AG04450 (cell line): Measurements from ENCODE around the gene CYTH3. TPM values are rescaled to one million over a fixed set of nuclear protein-coding genes. Genes with fewer than 3 reads are reported as not detected.

ENCODE experiments used
- CTCF ChIA-PET: fragments of 300-600, 350-600 bp; formaldehyde crosslinking; extraction: SDS; loops from one replicate; lab custom pipeline; 2022; ENCODE audit warnings: antibody characterized with exemption, inconsistent platforms; lab: Charles Lee
- POLR2A ChIA-PET: fragments of 350-600 bp; formaldehyde crosslinking; extraction: SDS; loops from one replicate; lab custom pipeline; 2021; ENCODE audit warnings: antibody characterized with exemption, inconsistent platforms; lab: Yijun Ruan, JAX
- DNase-seq: peaks from one replicate; pipeline ENCODE4 v3.0.0-alpha.2; 2011; ENCODE audit warnings: low read depth, low spot score
- H3K27ac ChIP-seq: one replicate; pipeline ENCODE4 v1.5.1; 2012; ENCODE audit warnings: low read depth, low read length, control low read depth
- H3K27me3 ChIP-seq: one replicate; pipeline ENCODE4 v1.6.0; 2012; ENCODE audit warnings: low read length; ENCODE audit not compliant: control insufficient read depth, insufficient read depth
- H3K4me3 ChIP-seq: 2 replicates; pipeline ENCODE4 v1.5.1; 2011; ENCODE audit warnings: mild to moderate bottlenecking, low read depth, low read length, control low read depth
- H3K9me3 ChIP-seq: 2 replicates; pipeline ENCODE4 v1.5.1; 2012; ENCODE audit warnings: low read length; ENCODE audit not compliant: control insufficient read depth, insufficient read depth
- polyA plus RNA-seq: library from polyadenylated mRNA; depleted of rRNA; stranded (reverse); fragments of >200 nt; gene quantifications from 2 replicates; pipeline ENCODE4 v1.2.3, GENCODE V29; 2011
- TF ChIP-seq, protein P1 (sequence below): IDR thresholded peaks from 2 replicates; pipeline ENCODE4 v1.5.1; 2011; ENCODE audit warnings: low read depth, low read length, control low read depth, inconsistent platforms

Gene CYTH3
- polyA plus RNA-seq, 1 experiment = 30.2 TPM

DNA sequence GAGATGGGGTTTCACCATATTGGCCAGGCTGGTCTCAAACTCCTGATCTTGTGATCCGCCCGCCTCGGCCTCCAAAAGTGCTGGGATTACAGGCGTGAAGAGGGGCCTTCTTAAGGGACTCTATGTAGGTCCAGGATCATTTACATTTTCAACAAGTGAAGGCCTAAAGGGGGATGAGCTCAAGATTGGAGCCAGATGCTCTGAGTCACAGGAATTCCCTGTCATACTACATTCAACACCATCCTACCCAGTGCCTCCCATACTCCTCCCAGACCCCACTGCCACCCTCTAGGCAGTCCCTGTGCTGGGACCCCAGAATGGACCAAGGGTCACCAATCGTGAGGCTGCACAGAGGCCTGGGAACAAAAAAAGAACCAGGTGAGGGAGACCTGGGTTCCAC is 29.9 kb downstream of the CYTH3 start:
- ChIA-PET CTCF (interaction anchor here (1.1 kb wide), 1 partner anchor 81 kb away, joined by 3 read pairs; no protein-coding TSS in a partner anchor), POLR2A (interaction anchor here (1.0 kb wide), 1 partner anchor 41 kb away, joined by 4 read pairs; no protein-coding TSS in a partner anchor)
- Histone ChIP-seq H3K9me3 (no peaks in the 10 kb centered on the region), H3K4me3 (no peak overlapping the region), H3K27me3 (no peaks in the 10 kb centered on the region), H3K27ac (no peak overlapping the region)
- DNase-seq = no peak
- TF ChIP-seq, protein P1, sequence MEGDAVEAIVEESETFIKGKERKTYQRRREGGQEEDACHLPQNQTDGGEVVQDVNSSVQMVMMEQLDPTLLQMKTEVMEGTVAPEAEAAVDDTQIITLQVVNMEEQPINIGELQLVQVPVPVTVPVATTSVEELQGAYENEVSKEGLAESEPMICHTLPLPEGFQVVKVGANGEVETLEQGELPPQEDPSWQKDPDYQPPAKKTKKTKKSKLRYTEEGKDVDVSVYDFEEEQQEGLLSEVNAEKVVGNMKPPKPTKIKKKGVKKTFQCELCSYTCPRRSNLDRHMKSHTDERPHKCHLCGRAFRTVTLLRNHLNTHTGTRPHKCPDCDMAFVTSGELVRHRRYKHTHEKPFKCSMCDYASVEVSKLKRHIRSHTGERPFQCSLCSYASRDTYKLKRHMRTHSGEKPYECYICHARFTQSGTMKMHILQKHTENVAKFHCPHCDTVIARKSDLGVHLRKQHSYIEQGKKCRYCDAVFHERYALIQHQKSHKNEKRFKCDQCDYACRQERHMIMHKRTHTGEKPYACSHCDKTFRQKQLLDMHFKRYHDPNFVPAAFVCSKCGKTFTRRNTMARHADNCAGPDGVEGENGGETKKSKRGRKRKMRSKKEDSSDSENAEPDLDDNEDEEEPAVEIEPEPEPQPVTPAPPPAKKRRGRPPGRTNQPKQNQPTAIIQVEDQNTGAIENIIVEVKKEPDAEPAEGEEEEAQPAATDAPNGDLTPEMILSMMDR = no peak

- H3K27ac ChIP-seq = no peak overlapping the region
- DNase-seq = no peak
- no peaks in the 10 kb centered on the region for H3K9me3 ChIP-seq
- no peaks in the 10 kb centered on the region for H3K27me3 ChIP-seq
- ChIA-PET CTCF (no interaction called here), POLR2A (interaction anchor here (0.5 kb wide), 1 partner anchor 69 kb away, joined by 6 read pairs; no protein-coding TSS in a partner anchor)
- TF ChIP-seq, protein P1 = no peak
- H3K4me3 ChIP-seq = no peak overlapping the region
Measured at GRCh38 chr7:6241607-6241973, 30.8 kb downstream of the CYTH3 start.

GRCh38 chr7:6238309-6238925 is 34.0 kb downstream of the CYTH3 start:
- H3K9me3 ChIP-seq = no peaks in the 10 kb centered on the region
- no peak overlapping the region for H3K27ac ChIP-seq
- TF ChIP-seq, protein P1 = no peak
- no peaks in the 10 kb centered on the region for H3K27me3 ChIP-seq
- no peak overlapping the region for H3K4me3 ChIP-seq
- CTCF ChIA-PET = interaction anchor here (1.0 kb wide), 1 partner anchor 78 kb away, joined by 3 read pairs; no protein-coding TSS in a partner anchor
- POLR2A ChIA-PET = no interaction called here
- no peak for DNase-seq

DNA sequence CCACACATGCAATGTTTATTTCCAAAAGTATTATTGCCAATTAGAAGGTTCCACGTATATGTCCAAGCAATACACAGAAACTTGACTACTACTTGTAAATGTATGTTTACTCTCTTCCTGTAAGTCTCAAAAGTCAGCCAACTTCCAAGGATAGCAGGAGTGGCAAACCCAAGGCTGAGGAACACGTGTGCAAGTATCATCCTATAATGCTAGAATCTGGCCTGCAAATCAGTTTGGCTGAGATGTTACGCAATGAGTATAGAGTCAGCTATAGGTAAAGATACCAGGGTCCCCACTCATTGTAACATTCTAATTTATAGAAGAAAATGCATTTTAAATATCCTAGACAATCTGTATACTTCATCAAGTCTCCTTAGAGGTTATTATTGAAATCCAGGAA is 34.7 kb downstream of the CYTH3 start:
- no peak for DNase-seq
- POLR2A ChIA-PET = no interaction called here
- no peaks in the 10 kb centered on the region for H3K27me3 ChIP-seq
- TF ChIP-seq, protein P1 = no peak
- H3K4me3 ChIP-seq = no peak overlapping the region
- CTCF ChIA-PET = no interaction called here
- no peaks in the 10 kb centered on the region for H3K9me3 ChIP-seq
- H3K27ac ChIP-seq = no peak overlapping the region

DNA sequence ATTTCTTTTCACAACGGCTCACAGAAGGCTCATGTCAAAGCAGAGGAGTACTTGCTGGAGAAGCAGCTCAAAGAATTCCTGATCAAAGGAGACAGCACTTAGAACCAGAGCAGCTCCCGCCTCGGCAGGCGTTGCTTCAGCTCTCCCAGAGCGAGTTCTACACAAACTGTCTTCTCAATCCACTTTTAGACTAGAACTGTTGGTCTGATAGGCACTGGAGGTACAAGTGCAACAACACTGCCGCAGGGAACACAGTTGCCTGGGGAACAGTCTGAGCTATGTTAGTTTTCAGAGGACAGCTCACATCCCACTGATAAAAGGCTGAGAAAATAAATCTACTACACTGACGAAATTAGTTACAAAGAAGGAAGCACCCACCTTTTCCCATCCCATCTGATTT is 35.4 kb downstream of the CYTH3 start:
- Histone ChIP-seq H3K9me3 (no peaks in the 10 kb centered on the region), H3K4me3 (no peak overlapping the region), H3K27ac (no peak overlapping the region), H3K27me3 (no peaks in the 10 kb centered on the region)
- TF ChIP-seq, protein P1 = no peak
- CTCF ChIA-PET = interaction anchor here (1.3 kb wide), 1 partner anchor 10 kb away, joined by 3 read pairs; no protein-coding TSS in a partner anchor
- DNase-seq = no peak
- POLR2A ChIA-PET = interaction anchor here (1.2 kb wide), 1 partner anchor 24 kb away, joined by 3 read pairs; no protein-coding TSS in a partner anchor
